ENCODE measurements around the gene CFAP119.
A peak's percentile ranks its signal among the peaks of the same experiment; 100 is the strongest.
"Not testable (repeated sequence)": the region's sequence is repeated elsewhere in the genome, so short reads cannot be mapped to it uniquely, and the experiment has no call there.

The CFAP119 gene

GRCh38 chr16:30761928-30762902, at the start of gene CFAP119, which contains the start of gene RNF40:
Gene CFAP119 (minus strand): TSS chr16:30762062. CDS start chr16:30761748, 314 bp downstream.
Gene RNF40 (plus strand): TSS chr16:30762322. CDS start chr16:30762546, 224 bp downstream.
- peak within 1 kb of the TSS; percentile 94 for H3K4me3 ChIP-seq (ENCODE audit: control insufficient read depth, low read depth, low read length)
- TF ChIP-seq, protein P1, sequence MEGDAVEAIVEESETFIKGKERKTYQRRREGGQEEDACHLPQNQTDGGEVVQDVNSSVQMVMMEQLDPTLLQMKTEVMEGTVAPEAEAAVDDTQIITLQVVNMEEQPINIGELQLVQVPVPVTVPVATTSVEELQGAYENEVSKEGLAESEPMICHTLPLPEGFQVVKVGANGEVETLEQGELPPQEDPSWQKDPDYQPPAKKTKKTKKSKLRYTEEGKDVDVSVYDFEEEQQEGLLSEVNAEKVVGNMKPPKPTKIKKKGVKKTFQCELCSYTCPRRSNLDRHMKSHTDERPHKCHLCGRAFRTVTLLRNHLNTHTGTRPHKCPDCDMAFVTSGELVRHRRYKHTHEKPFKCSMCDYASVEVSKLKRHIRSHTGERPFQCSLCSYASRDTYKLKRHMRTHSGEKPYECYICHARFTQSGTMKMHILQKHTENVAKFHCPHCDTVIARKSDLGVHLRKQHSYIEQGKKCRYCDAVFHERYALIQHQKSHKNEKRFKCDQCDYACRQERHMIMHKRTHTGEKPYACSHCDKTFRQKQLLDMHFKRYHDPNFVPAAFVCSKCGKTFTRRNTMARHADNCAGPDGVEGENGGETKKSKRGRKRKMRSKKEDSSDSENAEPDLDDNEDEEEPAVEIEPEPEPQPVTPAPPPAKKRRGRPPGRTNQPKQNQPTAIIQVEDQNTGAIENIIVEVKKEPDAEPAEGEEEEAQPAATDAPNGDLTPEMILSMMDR (IDR thresholded peaks at IDR 0.05; ENCODE audit: control insufficient read depth, insufficient read depth, low read depth, low read length, missing control alignments) = no peak
- peak; percentile 88 for DNase-seq (ENCODE audit: low read depth)

- H3K4me3 ChIP-seq (ENCODE audit: control insufficient read depth, low read depth, low read length); DNase-seq (ENCODE audit: low read depth): not testable (repeated sequence)
Observed at GRCh38 chr16:30809675-30810074, 47.8 kb upstream of the CFAP119 start.

DNA sequence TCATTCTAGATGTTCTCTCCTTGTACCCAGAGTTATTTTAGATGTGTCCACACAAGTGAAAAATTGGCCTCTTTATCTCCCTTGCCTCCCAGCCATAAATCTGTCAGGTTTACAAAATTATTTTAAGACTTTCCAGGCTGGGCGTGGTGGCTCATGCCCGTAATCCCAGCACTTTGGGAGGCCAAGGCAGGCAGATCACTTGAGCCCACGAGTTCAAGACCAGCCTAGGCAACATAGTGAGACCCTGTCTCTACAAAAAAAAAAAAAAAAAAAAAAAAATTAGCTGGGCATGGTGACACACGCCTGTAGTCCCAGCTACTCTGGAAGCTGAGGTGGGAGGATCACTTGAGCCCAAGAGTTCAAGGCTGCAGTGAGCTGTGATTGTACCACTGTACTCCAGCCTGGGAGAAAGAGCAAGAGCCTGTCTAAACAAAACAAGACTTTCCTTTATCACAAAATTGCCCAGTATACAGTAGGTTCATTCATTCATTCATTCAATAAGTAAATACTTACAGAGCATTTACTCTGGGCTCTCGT, 47.1 kb upstream of the CFAP119 start:
- H3K4me3 ChIP-seq (ENCODE audit: control insufficient read depth, low read depth, low read length); DNase-seq (ENCODE audit: low read depth): not testable (repeated sequence)

GRCh38 chr16:30808146-30808545, 46.3 kb upstream of the CFAP119 start:
- TF ChIP-seq, protein P1 (IDR thresholded peaks at IDR 0.05; ENCODE audit: control insufficient read depth, insufficient read depth, low read depth, low read length, missing control alignments) = no peak
- DNase-seq (ENCODE audit: low read depth) = no peak
- H3K4me3 ChIP-seq (ENCODE audit: control insufficient read depth, low read depth, low read length) = no peak overlapping the region

GRCh38 chr16:30805370-30806169, 43.7 kb upstream of the CFAP119 start:
- no peak for DNase-seq (ENCODE audit: low read depth)
- TF ChIP-seq, protein P1 (IDR thresholded peaks at IDR 0.05; ENCODE audit: control insufficient read depth, insufficient read depth, low read depth, low read length, missing control alignments) = no peak
- H3K4me3 ChIP-seq (ENCODE audit: control insufficient read depth, low read depth, low read length) = peak overlapping the region; percentile 52

GRCh38 chr16:30805056-30805369, 43.2 kb upstream of the CFAP119 start:
- H3K4me3 ChIP-seq (ENCODE audit: control insufficient read depth, low read depth, low read length) = peak overlapping the region; percentile 52
- TF ChIP-seq, protein P1 (IDR thresholded peaks at IDR 0.05; ENCODE audit: control insufficient read depth, insufficient read depth, low read depth, low read length, missing control alignments) = no peak
- DNase-seq (ENCODE audit: low read depth) = no peak

- no peak overlapping the region for H3K4me3 ChIP-seq (ENCODE audit: control insufficient read depth, low read depth, low read length)
- TF ChIP-seq, protein P1 (IDR thresholded peaks at IDR 0.05; ENCODE audit: control insufficient read depth, insufficient read depth, low read depth, low read length, missing control alignments) = no peak
- no peak for DNase-seq (ENCODE audit: low read depth)
Observed at GRCh38 chr16:30802936-30803335, 41.1 kb upstream of the CFAP119 start.

Data from AG09309 (cell line).